Esophagus muscularis mucosa (tissue), 4 donors: ENCODE results near the gene FAM222B. TPM values are rescaled to one million over a fixed set of nuclear protein-coding genes. Genes with fewer than 3 reads are reported as not detected.
"Not testable (repeated sequence)": the region's sequence is repeated elsewhere in the genome, so short reads cannot be mapped to it uniquely, and the experiment has no call there.

Experiments used
- DNase-seq: peaks from one replicate; pipeline ENCODE4 v3.0.0-alpha.2; 2017; ENCODE audit errors: extremely low spot score
- H3K27ac ChIP-seq, 4 donors: fragments of 200-600 bp; sonication (generic); replicated peaks in 1 of 4; 1 replicate in 3 of 4; 2 replicates in 1 of 4; pipeline ENCODE4 v1.5.1; 2016 to 2019; ENCODE audit warnings: mild to moderate bottlenecking in 1 of 4
- H3K27me3 ChIP-seq, 4 donors: fragments of 200-600 bp; sonication (generic); one replicate each; pipeline versions ENCODE4 v1.5.1 to v1.6.0; 2016 to 2019
- H3K36me3 ChIP-seq, 4 donors: fragments of 200-600 bp; sonication (generic); one replicate each; pipeline ENCODE4 v1.5.1; 2016 to 2019
- H3K4me1 ChIP-seq, 4 donors: fragments of 200-600 bp; sonication (generic); one replicate each; pipeline ENCODE4 v1.5.1; 2016 to 2019
- H3K4me3 ChIP-seq, 4 donors: fragments of 200-600 bp; sonication (generic); 1 replicate in 2 of 4; 2 replicates in 2 of 4; pipeline ENCODE4 v1.5.1; 2016 to 2019; ENCODE audit warnings: mild to moderate bottlenecking in 4 of 4, moderate library complexity in 1 of 4
- H3K9me3 ChIP-seq, 4 donors: fragments of 200-600 bp; sonication (generic); 1 replicate in 3 of 4; 2 replicates in 1 of 4; pipeline ENCODE4 v1.5.1; 2016 to 2019
- CTCF ChIP-seq, 3 experiments: fragments of 200-600 bp in 2 of 3; fragments of 450-650 bp in 1 of 3; sonication (generic) in 2 of 3; IDR thresholded peaks; one replicate each; pipeline ENCODE4 v1.5.1; 2017 to 2019; ENCODE audit warnings: antibody characterized with exemption in 3 of 3, mild to moderate bottlenecking in 2 of 3, moderate library complexity in 1 of 3
- EP300 ChIP-seq: sonication (generic); formaldehyde crosslinking; IDR thresholded peaks from one replicate; pipeline ENCODE4 v1.6.1; 2017; ENCODE audit warnings: antibody characterized with exemption
- POLR2A ChIP-seq: fragments of 450-650 bp; IDR thresholded peaks from one replicate; pipeline ENCODE4 v1.6.1; 2017; ENCODE audit warnings: antibody characterized with exemption, moderate library complexity, mild to moderate bottlenecking, low read depth
- POLR2AphosphoS5 ChIP-seq, 2 donors: sonication (generic); formaldehyde crosslinking; IDR thresholded peaks; one replicate each; pipeline ENCODE4 v1.6.1; 2017; ENCODE audit warnings: antibody characterized with exemption in 2 of 2
- WGBS: methylation state at CpG from one replicate; pipeline ENCODE4 v1.1.5; 2018; 5-methylcytosine and 5-hydroxymethylcytosine counted together
- intact Hi-C: fragments of 100-400 bp; cut with DNase I; formaldehyde crosslinking; loops from one replicate; pipeline ENCODE4 v1.15.1; 2023
- total RNA-seq, 4 donors: library from RNA; depleted of rRNA; stranded (reverse); fragments of >200 nt; gene quantifications; one replicate each; pipeline versions ENCODE4 v1.1.0 to v1.2.1, GENCODE V29; 2016

FAM222B gene
- total RNA-seq, 4 donors from 2014 or later: 15.9 to 48.1 (median 30.3) TPM

- intact Hi-C loops: loop anchor here (5.0 kb wide), 1 partner anchor 36 kb away; no protein-coding TSS in a partner anchor
- no peak for DNase-seq
- Histone ChIP-seq H3K27ac (no peak overlapping the region), H3K9me3 (no peaks in the 10 kb centered on the region), H3K4me3 (no peak overlapping the region), H3K36me3 (peaks cover 0 to 23% (median 21%) of the 10 kb centered on the region in 4 donors), H3K4me1 (peaks cover 11 to 18% (median 16%) of the 10 kb centered on the region in 4 donors), H3K27me3 (no peaks in the 10 kb centered on the region)
- WGBS: 94% methylated on average over 2 of the region's 2 CpGs
- TF ChIP-seq POLR2A: no peak
Observed at GRCh38 chr17:28853295-28853694, 10.7 kb upstream of the FAM222B start.

- no peaks in the 10 kb centered on the region for H3K9me3 ChIP-seq
- 82% methylated on average over 5 of the region's 5 CpGs for WGBS
- intact Hi-C loops: no loop called here
- peaks cover 3 to 5% (median 4%) of the 10 kb centered on the region in 4 donors for H3K4me1 ChIP-seq
- no peak for DNase-seq
- no peak overlapping the region for H3K27ac ChIP-seq
- TF ChIP-seq EP300: no peak
- no peak for TF ChIP-seq CTCF (IDR thresholded peaks at IDR 0.05)
- TF ChIP-seq POLR2AphosphoS5 (IDR thresholded peaks at IDR 0.05): no peak
- no peak overlapping the region for H3K4me3 ChIP-seq
- H3K27me3 ChIP-seq: no peaks in the 10 kb centered on the region
- no peaks in the 10 kb centered on the region for H3K36me3 ChIP-seq
Observed at GRCh38 chr17:28849281-28849680, 6.7 kb upstream of the FAM222B start.

- H3K9me3 ChIP-seq, H3K27ac ChIP-seq, DNase-seq, H3K4me1 ChIP-seq, H3K27me3 ChIP-seq, H3K4me3 ChIP-seq, H3K36me3 ChIP-seq, intact Hi-C loops: not testable (repeated sequence)
- peak in 1 of 3 experiments; percentile 35 for TF ChIP-seq CTCF (IDR thresholded peaks at IDR 0.05)
- 87% methylated on average over 15 of the region's 15 CpGs for WGBS
Observed at GRCh38 chr17:28848667-28849066, 6.1 kb upstream of the FAM222B start.

- H3K4me3 ChIP-seq, DNase-seq, H3K9me3 ChIP-seq, intact Hi-C loops, H3K27ac ChIP-seq, H3K27me3 ChIP-seq, H3K36me3 ChIP-seq: not testable (repeated sequence)
- peaks cover 2 to 12% (median 7%) of the 10 kb centered on the region in 4 donors for H3K4me1 ChIP-seq
- 91% methylated on average over 9 of the region's 9 CpGs for WGBS
Observed at GRCh38 chr17:28846699-28847098, 4.1 kb upstream of the FAM222B start.

- no peaks in the 10 kb centered on the region for H3K27me3 ChIP-seq
- TF ChIP-seq POLR2AphosphoS5 (IDR thresholded peaks at IDR 0.05): no peak
- no peak for TF ChIP-seq EP300
- TF ChIP-seq CTCF (IDR thresholded peaks at IDR 0.05): no peak
- no peak for TF ChIP-seq POLR2A
- H3K27ac ChIP-seq: no peak overlapping the region
- H3K4me3 ChIP-seq: no peak overlapping the region
- intact Hi-C loops: no loop called here
- no peaks in the 10 kb centered on the region for H3K36me3 ChIP-seq
- peaks cover 7 to 17% (median 12%) of the 10 kb centered on the region in 4 donors for H3K4me1 ChIP-seq
- whole genome bisulfite sequencing: 90% methylated on average over 10 of the region's 10 CpGs
- no peak for DNase-seq
- no peaks in the 10 kb centered on the region for H3K9me3 ChIP-seq
Observed at GRCh38 chr17:28846231-28846630, 3.6 kb upstream of the FAM222B start.

GRCh38 chr17:28843816-28844148, 1.2 kb upstream of the FAM222B start:
- peaks cover 0 to 4% (median 0%) of the 10 kb centered on the region in 4 donors for H3K36me3 ChIP-seq
- intact Hi-C loops: loop anchor here (5.0 kb wide), 2 partner anchors 36 to 81 kb away; no protein-coding TSS in a partner anchor
- TF ChIP-seq POLR2A (no peak), POLR2AphosphoS5 (IDR thresholded peaks at IDR 0.05) (no peak), CTCF (IDR thresholded peaks at IDR 0.05) (no peak), EP300 (no peak)
- no peak overlapping the region for H3K4me3 ChIP-seq
- DNase-seq: no peak
- no peaks in the 10 kb centered on the region for H3K27me3 ChIP-seq
- H3K9me3 ChIP-seq: no peaks in the 10 kb centered on the region
- no peak overlapping the region for H3K27ac ChIP-seq
- peaks cover 8 to 34% (median 25%) of the 10 kb centered on the region in 4 donors for H3K4me1 ChIP-seq
- 95% methylated on average over 6 of the region's 6 CpGs for whole genome bisulfite sequencing
